K562 (cell line): ENCODE data around the gene SAMD10. TPM values are rescaled to one million over a fixed set of nuclear protein-coding genes. Genes with fewer than 3 reads are reported as not detected.

ENCODE experiments used
- ATAC-seq: fragments of 200-7000 bp; cut with Tn5 transposase; 3 replicates; pipeline ENCODE4 v1.9.1; 2020; ENCODE audit warnings: moderate library complexity
- BruUV-seq: library from RNA; stranded (reverse); fragments of 400-500 nt; replicated peaks from 2 replicates; lab custom pipeline; 2021; lab: Mats Ljungman, UMichigan
- CTCF ChIA-PET: fragments of 300-600 bp; formaldehyde crosslinking; extraction: SDS; loops from one replicate; lab custom pipeline; 2021; ENCODE audit warnings: low intra/inter-chr PET ratio; lab: Yijun Ruan, JAX
- POLR2A ChIA-PET: fragments of 300-600, 350-650 bp; sonication (Branson Sonifier 250); formaldehyde crosslinking; extraction: SDS; loops from one replicate; lab custom pipeline; 2021; ENCODE audit warnings: antibody characterized with exemption, inconsistent platforms; lab: Yijun Ruan, JAX
- DNase-seq, 4 experiments: peaks; one replicate each; pipeline versions ENCODE4 v3.0.0 to v3.0.0-alpha.2; 2011 to 2018; ENCODE audit warnings: low spot score in 3 of 4, mixed read lengths in 3 of 4; ENCODE audit errors: extremely low read depth in 1 of 4
- FAIRE-seq: peaks from 2 replicates; lab custom pipeline; 2011; peaks lifted over from hg19 to GRCh38; lab: Jason Lieb, UNC
- H2AFZ ChIP-seq: 2 replicates; pipeline ENCODE4 v1.6.0; 2011; ENCODE audit warnings: low read depth, low read length, control low read depth, inconsistent platforms
- H3K27ac ChIP-seq: fragments of 200-600 bp; 3 replicates; pipeline ENCODE4 v1.8.0; 2011; ENCODE audit warnings: low read depth, mild to moderate bottlenecking, control low read depth, inconsistent platforms, low read length, moderate library complexity, mixed read lengths; ENCODE audit errors: extremely low read depth
- H3K27me3 ChIP-seq, 2 experiments: fragments of 300-600 bp in 1 of 2; 2 replicates in 1 of 2; 3 replicates in 1 of 2; pipeline versions ENCODE4 v1.6.0 to v1.8.0; 2011; ENCODE audit warnings: inconsistent platforms in 2 of 2, low read length in 2 of 2, mild to moderate bottlenecking in 1 of 2, mixed read lengths in 1 of 2, moderate library complexity in 1 of 2; ENCODE audit not compliant: control insufficient read depth in 2 of 2, insufficient read depth in 2 of 2
- H3K36me3 ChIP-seq: fragments of 300-600 bp; 3 replicates; pipeline ENCODE4 v1.8.0; 2011; ENCODE audit warnings: mild to moderate bottlenecking, low read length, inconsistent platforms; ENCODE audit not compliant: control insufficient read depth, insufficient read depth
- H3K4me1 ChIP-seq, 2 experiments: fragments of 200-600 bp in 1 of 2; replicated peaks in 1 of 2; 2 replicates in 1 of 2; 3 replicates in 1 of 2; pipeline versions ENCODE4 v1.5.1 to v1.8.0; 2011; ENCODE audit warnings: inconsistent platforms in 2 of 2, low read length in 2 of 2, mild to moderate bottlenecking in 1 of 2, mixed read lengths in 1 of 2, moderate library complexity in 1 of 2; ENCODE audit not compliant: control insufficient read depth in 2 of 2, insufficient read depth in 2 of 2
- H3K4me2 ChIP-seq: 2 replicates; pipeline ENCODE4 v1.6.1; 2011; ENCODE audit warnings: low read length, control low read depth, inconsistent platforms, mixed read lengths; ENCODE audit not compliant: insufficient read depth
- H3K4me3 ChIP-seq: fragments of 200-600 bp; sonication (generic), shearing (Covaris generic); 2 replicates; pipeline ENCODE4 v1.5.1; 2016; ENCODE audit warnings: control low read depth, inconsistent platforms
- H3K79me2 ChIP-seq: fragments of 200-600 bp; 3 replicates; pipeline ENCODE4 v1.8.0; 2011; ENCODE audit warnings: low read length, inconsistent platforms; ENCODE audit not compliant: control insufficient read depth, insufficient read depth
- H3K9ac ChIP-seq, 2 experiments: 2 replicates each; pipeline versions ENCODE4 v1.6.0 to v1.6.1; 2011; ENCODE audit warnings: low read depth in 2 of 2, low read length in 2 of 2, control low read depth in 1 of 2, inconsistent platforms in 1 of 2, mild to moderate bottlenecking in 1 of 2, mixed read lengths in 1 of 2; ENCODE audit not compliant: insufficient read depth in 1 of 2
- H3K9me1 ChIP-seq: one replicate; pipeline ENCODE4 v1.6.0; 2011; ENCODE audit warnings: inconsistent platforms, mild to moderate bottlenecking, low read length, moderate library complexity; ENCODE audit not compliant: control insufficient read depth, insufficient read depth
- H3K9me3 ChIP-seq: replicated peaks from 2 replicates; pipeline ENCODE4 v1.5.1; 2011; ENCODE audit warnings: low read depth, low read length, inconsistent platforms; ENCODE audit not compliant: control insufficient read depth, insufficient read depth
- H4K20me1 ChIP-seq: replicated peaks from 2 replicates; pipeline ENCODE4 v1.6.1; 2011; ENCODE audit warnings: low read length, inconsistent platforms, mixed read lengths; ENCODE audit not compliant: control insufficient read depth, insufficient read depth
- RBM22 ChIP-seq: fragments of 200-400 bp; formaldehyde crosslinking; IDR thresholded peaks from 2 replicates; pipeline ENCODE4 v1.6.1; 2018; ENCODE audit warnings: low read length, low read depth; ENCODE audit not compliant: poor library complexity, severe bottlenecking
- XRCC5 ChIP-seq: fragments of 200-400 bp; formaldehyde crosslinking; IDR thresholded peaks from 2 replicates; pipeline ENCODE4 v1.6.1; 2017; ENCODE audit warnings: low read depth, mild to moderate bottlenecking, low read length
- YY1 ChIP-seq, 3 experiments: IDR thresholded peaks; 2 replicates each; pipeline ENCODE4 v1.6.1; 2011; ENCODE audit warnings: low read length in 2 of 3, mild to moderate bottlenecking in 2 of 3, moderate library complexity in 2 of 3, borderline replicate concordance in 1 of 3, control low read depth in 1 of 3, low read depth in 1 of 3; ENCODE audit not compliant: insufficient read depth in 3 of 3, insufficient replicate concordance in 2 of 3, control insufficient read depth in 1 of 3, insufficient read length in 1 of 3; ENCODE audit errors: extremely low read depth in 1 of 3
- WGBS: fragments of 100-300 bp; shearing (Covaris generic); methylation state at CpG from one replicate; pipeline ENCODE4 v1.1.6; 2016; ENCODE audit warnings: low coverage, mixed read lengths; ENCODE audit not compliant: insufficient coverage; ENCODE audit errors: missing lambda C conversion rate; 5-methylcytosine and 5-hydroxymethylcytosine counted together
- in situ Hi-C: fragments of 300-500 bp; cut with MboI; formaldehyde crosslinking; loops from 4 replicates; pipeline ENCODE4 v1.15.0; 2018; ENCODE audit warnings: inconsistent platforms, mixed read lengths
- intact Hi-C: fragments of 100-400 bp; cut with micrococcal nuclease; formaldehyde crosslinking; loops from 2 replicates; pipeline ENCODE4 v1.14.2; 2022
- polyA plus RNA-seq, 8 experiments: library from polyadenylated mRNA; depleted of rRNA in 4 of 8; stranded (reverse) in 5 of 8; unstranded in 3 of 8; fragments of >200 nt; fragmentation: Nextera tagmentation in 2 of 8; fragmentation: Illumina TruSeq in 1 of 8; extraction: Ambion mirVana in 2 of 8; extraction: Trizol in 1 of 8; gene quantifications; 2 replicates each; pipeline versions ENCODE4 v1.2.1 to v1.2.3, GENCODE V29; 2011 to 2014; ENCODE audit warnings: inconsistent platforms in 1 of 8, missing spikeins in 1 of 8
- total RNA-seq, 7 experiments: library from RNA; depleted of rRNA in 6 of 7; stranded (reverse); fragments of >200 nt in 6 of 7; fragmentation: Illumina TruSeq in 2 of 7; extraction: Trizol in 2 of 7; gene quantifications; 2 replicates each; pipeline versions ENCODE4 v1.2.1 to v1.2.3, GENCODE V29; 2011 to 2021; ENCODE audit warnings: low replicate concordance in 1 of 7

The SAMD10 gene
- total and polyA plus RNA-seq, 9 of the 15 experiments (the other 6 are each of a cell fraction or from before 2014, with no cell fraction given): 0.37 to 15.2 (median 4.8) TPM

GRCh38 chr20:63940071-63940471, 39.4 kb downstream of the SAMD10 start:
- CTCF ChIA-PET: no interaction called here
- Histone ChIP-seq H3K4me3 (no peak overlapping the region), H2AFZ (no peak overlapping the region), H3K27me3 (no peaks in the 10 kb centered on the region), H3K36me3 (peaks cover 76% of the 10 kb centered on the region; the same call in 2 of the 3 replicates), H3K9ac (no peak overlapping the region; a peak in 1 of 4 replicates), H3K9me3 (no peaks in the 10 kb centered on the region; the same call in 1 of the 2 replicates), H3K79me2 (peaks cover 9% of the 10 kb centered on the region), H4K20me1 (peaks cover 16% of the 10 kb centered on the region), H3K4me1 (peaks cover 8 to 64% of the 10 kb centered on the region in 2 experiments; a peak in 3 of 5 replicates), H3K9me1 (peaks cover 5% of the 10 kb centered on the region), H3K4me2 (no peak overlapping the region), H3K27ac (no peak overlapping the region)
- DNase-seq: no peak
- ATAC-seq: no peak
- TF ChIP-seq XRCC5 (no peak), RBM22 (peak; percentile 76), YY1 (IDR thresholded peaks at IDR 0.05; ENCODE audit: borderline replicate concordance in 1 of 3, control insufficient read depth in 1 of 3, extremely low read depth in 1 of 3, insufficient read depth in 3 of 3, insufficient read length in 1 of 3, insufficient replicate concordance in 2 of 3, low read depth in 1 of 3, low read length in 2 of 3) (peak in 1 of 3 experiments; percentile 35)
- FAIRE-seq: no peak
- WGBS: 92% methylated on average over 17 of the region's 23 CpGs
- intact Hi-C loops: no loop called here
- in situ Hi-C loops: no loop called here
- POLR2A ChIA-PET: interaction anchor here (0.5 kb wide), 2 partner anchors 249 to 466 kb away, joined by 3 read pairs; no protein-coding TSS in a partner anchor
- TSS peak; percentile 52 for BruUV-seq
